GM19452 (cell line): ENCODE measurements around the gene PHB1.

Experiments
- ATAC-seq: cut with Tn5 transposase; IDR thresholded peaks from one replicate; pipeline ENCODE4 v1.9.1; 2021; ENCODE audit not compliant: unreplicated experiment

Gene PHB1

DNA sequence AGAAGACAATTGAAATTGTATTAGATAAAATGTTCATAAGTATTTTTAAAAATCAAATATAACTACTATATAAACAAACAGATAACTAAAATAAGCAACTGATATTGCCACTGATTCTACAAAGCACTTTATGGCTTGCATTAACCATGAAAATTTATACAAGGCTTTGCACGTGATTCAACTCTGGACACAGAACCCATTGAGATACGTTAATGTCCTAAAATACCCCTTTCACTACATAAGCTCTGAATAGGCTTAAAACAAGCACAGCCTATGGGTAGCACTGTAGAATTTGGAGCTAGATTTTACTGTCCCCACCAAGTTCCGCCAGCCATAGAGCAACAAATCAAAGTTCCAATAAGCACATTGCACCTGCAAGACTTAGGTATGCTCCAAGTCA lies 57.2 kb downstream of the PHB1 start:
- no peak for ATAC-seq

- ATAC-seq, result no peak
Observed at GRCh38 chr17:49356320-49356719, 58.4 kb downstream of the PHB1 start.
